HG03571 (cell line): ENCODE measurements around the gene ASIC1.
"Not testable (repeated sequence)": the region's sequence is repeated elsewhere in the genome, so short reads cannot be mapped to it uniquely, and the experiment has no call there.

Experiments
- ATAC-seq: cut with Tn5 transposase; IDR thresholded peaks from one replicate; pipeline ENCODE4 v1.9.1; 2021; ENCODE audit not compliant: unreplicated experiment

ASIC1 gene

DNA sequence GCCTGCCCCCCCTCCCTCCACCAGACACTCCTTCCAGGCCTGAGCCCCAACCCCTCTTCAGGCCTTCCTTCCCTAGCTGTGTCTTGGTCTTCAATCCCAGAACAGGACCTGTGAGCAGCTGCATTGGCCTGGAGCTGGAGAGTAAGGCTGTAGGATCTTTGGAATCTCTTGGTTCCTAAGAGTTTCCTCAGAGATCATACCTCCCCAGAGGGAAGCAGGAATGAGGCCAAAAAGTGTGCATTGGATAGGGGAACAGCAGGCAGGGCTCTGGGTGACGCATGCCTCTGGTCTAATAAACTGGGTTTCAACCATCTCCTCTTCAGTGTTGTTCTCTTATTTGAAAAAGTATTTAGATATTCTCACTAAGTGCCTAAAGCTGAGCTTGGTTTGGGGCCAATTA lies 25.9 kb downstream of the ASIC1 start:
- no peak for ATAC-seq

DNA sequence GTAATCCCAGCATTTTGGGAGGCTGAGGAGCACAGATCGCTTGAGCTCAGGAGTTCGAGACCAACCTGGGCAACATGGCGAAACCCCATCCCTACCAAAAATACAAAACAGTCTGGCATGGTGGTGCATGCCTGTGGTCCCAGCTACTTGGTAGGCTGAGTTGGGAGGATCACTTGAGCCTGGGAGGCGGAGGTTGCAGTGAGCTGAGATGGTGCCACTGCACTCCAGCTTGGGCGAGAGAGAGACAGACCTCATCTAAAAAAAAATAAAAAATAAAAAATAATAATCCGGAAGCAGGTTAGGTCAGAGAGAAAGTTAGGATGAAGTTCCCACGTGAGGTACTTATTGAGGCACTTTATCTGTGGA lies 27.0 kb downstream of the ASIC1 start:
- not testable (repeated sequence) for ATAC-seq

DNA sequence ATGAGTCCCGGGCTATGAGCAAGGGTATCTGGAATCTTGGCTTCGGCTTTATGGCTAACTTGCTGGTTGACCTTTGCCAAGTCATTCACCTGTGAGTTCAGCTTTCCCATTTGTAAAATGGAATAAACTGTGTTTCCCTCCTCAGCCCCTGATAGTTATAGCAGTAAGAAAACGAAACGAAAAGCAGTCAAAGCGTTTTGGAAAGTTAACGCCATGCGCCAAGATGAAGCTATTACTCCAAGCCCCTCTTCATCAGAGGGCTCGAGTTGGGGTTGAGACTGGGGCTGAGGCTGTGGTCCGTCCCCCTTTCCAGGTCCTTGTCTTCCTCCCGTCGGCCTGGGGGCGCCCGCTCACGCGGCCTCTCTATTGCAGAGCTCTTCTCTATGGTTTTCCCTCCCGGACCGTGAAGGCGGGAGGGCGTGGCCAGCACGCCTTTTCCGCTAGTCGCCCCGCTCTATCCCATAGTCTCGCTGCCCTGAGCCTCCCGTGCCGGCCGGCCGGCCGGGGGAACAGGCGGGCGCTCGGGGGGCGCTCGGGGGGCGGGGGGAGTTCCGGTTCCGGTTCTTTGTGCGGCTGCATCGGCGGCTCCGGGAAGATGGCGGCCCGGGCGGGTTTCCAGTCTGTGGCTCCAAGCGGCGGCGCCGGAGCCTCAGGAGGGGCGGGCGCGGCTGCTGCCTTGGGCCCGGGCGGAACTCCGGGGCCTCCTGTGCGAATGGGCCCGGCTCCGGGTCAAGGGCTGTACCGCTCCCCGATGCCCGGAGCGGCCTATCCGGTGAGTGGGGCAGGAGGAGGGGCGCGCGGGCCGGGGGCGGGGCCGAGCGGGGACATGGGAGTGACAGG lies 27.6 kb downstream of the ASIC1 start, which contains the start of gene SMARCD1:
Gene SMARCD1 (plus strand): TSS at position 568 of the 840 bp plus-strand sequence. CDS start 28 bp downstream, at position 596.
- peak; percentile 79 for ATAC-seq

DNA sequence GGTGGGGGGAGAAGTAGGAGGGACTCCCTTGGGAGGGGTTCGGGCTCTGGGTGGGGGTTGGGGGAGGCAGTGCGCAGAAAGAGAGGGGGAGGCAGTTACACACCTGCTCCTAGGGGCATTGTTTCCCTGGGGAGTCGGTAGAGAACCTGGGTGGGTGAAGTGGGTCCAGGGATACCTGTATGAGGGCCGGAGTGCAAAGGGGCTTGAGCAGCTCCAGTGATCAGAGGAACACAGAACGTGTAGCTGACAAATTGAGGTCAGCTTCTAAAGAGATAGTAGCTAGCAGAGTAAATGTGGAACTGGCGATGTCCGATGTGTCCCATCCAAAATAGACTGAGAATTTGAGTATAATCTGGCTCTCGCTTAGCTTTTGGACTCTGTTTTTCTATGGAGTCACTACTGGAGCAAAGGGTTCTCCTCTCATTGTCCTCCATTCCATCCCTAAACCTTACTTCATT lies 28.2 kb downstream of the ASIC1 start:
- ATAC-seq: peak; percentile 19

DNA sequence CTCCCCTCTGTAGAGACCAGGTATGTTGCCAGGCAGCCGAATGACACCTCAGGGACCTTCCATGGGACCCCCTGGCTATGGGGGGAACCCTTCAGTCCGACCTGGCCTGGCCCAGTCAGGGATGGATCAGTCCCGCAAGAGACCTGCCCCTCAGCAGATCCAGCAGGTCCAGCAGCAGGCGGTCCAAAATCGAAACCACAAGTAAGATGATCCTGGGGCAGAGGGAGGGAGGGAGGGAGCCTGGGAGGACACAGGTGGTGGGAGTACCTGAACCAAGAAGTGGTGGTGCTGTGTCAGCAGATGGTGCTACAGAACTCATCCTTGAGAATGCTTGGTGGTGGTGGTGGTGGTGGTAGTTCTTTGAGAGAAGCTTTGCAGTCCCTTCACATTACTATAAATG lies 28.8 kb downstream of the ASIC1 start:
- no peak for ATAC-seq

DNA sequence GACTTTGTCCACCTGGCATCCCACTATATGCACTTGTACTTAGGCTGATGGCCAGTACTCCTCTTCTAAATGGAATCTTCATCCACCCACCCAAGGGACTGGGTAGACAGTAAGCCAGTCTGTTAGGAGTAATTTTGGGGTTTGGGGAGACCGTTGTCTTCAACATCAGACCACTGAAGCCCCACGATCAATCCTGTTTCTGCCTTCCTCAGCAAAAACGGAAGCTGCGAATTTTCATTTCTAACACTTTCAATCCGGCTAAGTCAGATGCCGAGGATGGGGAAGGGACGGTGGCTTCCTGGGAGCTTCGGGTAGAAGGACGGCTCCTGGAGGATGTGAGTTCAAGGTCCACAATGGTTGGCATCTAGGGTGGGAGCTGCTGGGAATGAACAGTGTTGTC lies 29.8 kb downstream of the ASIC1 start:
- no peak for ATAC-seq

DNA sequence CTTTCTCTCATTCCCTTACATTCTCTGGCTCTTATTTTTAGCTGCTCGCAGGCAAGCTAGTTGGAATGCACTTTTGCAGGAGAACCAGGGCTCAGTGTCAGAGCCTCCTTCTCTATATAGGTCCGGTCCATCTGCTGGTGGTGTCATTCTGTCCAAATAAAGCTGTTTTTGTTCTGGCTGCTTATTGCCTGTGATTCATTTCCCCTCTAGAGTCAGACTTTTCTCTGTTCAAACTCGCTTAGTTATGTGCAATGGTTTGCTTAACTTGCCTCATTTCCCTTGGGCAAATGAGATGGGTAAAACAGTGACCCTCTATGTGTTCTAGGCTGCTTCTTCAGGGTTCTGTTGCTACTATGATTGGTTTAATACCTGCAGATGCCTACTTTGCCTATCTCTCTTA lies 30.6 kb downstream of the ASIC1 start:
- ATAC-seq: no peak

DNA sequence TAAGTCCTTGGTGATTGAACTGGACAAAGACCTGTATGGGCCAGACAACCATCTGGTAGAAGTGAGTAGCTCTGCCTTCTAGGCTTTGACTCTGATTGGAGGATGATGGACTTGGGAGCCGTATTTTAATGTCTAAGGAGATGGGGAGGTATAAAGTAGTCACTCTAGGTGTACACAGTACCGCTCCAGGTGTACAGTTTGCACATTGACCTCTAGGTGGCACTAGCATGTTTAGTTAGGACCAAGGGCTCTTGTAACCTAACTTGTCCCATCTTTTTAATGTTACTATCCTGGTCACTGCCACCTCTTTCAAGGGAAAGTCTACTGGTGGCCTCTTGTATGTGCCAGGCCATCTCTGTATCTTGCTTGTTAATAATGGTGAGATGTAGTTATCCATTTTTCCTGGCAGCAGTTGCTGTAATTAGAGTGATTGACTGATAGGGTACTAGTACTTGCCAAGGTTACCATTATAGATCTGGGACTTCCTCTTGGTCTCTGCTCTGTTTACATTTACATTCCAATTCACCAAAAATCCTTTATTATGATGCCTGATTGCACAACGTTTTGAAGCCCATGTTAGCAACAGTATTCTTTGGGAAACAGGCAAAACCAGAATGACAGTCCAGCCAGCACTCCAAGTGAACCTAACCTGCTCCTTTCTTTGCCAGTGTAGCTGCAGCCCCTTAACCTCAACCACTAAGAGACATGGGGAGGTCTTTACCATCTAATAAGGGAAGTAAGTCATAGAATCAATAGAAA lies 31.4 kb downstream of the ASIC1 start:
- ATAC-seq: no peak

DNA sequence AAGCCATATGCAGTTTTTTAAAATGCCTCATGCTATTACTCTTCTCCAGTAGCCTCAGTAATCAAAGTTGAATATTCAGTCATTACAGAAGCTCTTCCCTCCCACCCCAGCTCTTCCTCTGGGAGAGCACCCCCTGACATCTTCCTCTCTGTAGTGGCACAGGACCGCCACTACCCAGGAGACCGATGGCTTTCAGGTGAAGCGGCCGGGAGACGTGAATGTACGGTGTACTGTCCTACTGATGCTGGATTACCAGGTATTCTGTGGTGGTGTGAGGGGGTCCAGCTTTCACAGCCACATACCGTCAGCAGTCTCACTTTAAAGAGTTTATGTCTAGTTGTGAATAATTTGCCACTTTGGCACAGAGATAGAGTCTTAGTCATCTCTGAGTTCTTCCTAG lies 32.3 kb downstream of the ASIC1 start:
- no peak for ATAC-seq

DNA sequence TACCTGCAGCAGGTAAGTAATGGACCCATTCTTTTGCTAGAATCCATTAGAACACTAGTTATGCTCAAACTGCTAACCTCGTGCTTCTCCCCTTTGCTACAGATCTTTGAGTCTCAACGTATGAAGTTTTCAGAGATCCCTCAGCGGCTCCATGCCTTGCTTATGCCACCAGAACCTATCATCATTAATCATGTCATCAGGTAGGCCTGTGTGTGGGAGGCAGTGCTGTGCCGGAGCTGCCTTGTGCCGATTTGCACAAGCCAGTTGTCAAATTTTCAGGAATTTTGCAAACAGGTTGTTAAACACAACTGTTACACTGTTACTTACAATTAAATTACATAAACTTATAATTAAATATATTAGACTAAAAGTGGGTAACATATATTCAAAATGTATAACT lies 33.0 kb downstream of the ASIC1 start:
- ATAC-seq: no peak

DNA sequence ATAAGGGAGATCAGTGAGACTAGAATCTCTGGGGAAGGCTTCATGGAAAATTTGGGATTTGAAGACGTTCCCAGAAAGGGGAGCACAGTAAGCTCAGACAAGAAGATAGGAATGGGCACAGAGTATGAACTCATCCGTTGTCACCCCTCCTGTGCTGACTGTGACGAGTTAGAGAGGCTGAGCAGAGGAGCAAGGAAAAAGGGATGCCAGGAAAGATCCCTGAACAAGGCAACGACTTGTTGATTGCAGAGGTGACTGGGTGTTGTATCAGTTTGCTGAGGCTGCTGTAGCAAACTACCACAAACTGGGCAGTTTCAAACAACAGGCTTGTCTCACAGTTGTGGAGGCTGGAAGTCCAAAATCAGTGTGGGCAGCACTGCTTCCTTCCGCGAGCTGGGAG lies 40.6 kb downstream of the ASIC1 start:
- ATAC-seq: no peak

DNA sequence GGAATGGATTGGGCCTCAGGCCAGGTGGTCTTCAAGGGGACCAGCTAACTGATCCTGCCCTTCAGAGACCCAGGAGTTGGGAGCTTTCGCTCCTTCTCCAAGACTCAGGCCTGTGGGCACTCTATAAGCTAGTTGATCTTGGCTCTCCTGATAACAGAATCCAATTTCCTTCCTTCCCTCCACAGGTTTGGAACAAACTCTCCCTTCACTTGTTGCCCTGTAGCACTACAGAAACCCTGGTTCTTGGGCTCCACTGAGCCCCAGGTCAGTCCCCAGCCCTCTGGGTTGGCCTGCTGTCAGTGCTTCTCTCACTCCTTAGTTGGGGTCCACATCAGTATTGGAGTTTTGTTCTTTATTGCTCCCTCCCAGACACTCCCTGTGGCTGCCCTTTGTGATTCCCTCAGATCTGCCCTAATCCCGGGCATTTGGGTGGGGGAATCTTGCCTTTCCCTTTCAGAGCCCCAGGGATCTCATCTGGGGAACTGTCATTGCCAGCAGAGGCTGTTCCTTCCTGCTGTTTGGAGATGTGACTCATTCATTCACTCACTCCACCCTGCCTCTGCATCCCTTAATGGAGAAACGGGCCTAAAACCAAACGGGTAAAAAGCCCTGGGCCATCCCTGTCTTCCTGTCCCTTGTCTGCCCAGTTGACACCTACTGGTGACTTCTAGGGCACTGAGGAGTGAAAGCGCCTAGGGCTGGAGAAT lies 42.1 kb downstream of the ASIC1 start:
- ATAC-seq: no peak

DNA sequence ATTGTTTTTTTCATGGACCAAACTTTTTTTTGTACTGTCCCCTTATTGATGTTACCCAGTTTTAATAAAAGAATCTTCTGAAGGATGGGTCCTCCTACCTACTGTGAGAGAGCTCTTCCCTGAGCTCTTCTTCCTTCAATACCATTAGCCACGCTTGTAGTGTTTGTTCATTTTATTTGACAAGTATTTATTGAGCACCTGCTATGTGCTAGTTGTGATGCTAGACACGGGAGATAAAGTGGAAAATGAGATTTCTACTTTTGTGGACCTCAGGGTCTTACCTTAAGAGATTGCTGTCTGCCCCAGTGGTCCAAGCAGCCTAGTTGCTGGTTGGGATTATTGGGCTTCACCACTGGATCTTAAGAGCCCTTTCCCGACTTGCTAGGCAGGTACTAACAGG lies 43.2 kb downstream of the ASIC1 start:
- ATAC-seq: no peak

DNA sequence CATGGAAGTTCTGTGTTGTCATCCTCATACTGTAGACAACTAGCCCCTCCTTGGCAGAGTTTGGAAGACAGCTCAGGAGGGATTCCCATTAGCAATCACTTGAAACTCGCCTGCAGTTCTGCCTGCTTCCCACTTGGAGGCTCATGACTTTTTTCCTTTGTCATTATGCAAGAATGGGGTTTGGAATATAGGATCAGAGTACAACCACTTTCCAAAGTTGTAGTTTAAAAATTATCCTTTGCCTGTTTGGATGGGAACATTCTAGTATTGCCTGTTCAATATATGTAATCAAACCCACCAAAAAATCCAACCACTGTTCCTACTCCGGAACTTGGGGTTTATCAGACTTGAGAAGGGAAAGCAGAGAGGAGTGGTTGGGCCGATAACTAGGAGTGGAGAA lies 44.3 kb downstream of the ASIC1 start:
- ATAC-seq: no peak

DNA sequence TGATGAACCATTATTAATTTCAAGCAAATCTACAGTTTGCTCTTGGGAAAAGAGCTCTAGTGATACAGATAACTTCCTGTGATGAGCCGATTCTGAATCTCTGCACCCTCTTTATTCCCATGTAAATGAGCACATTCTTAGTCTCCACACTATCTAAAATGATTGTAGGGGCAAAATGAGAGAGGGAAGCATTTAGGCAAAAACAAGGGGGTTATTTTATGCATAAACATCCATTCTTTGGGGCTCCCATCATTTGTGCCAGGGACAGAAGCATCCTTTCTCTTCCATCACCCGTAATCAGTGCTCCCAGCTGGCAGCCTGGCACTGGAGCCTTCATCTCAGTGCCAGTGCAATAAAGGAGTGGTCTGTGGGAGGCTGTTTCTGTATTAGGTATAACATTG lies 44.7 kb downstream of the ASIC1 start:
- ATAC-seq: no peak

DNA sequence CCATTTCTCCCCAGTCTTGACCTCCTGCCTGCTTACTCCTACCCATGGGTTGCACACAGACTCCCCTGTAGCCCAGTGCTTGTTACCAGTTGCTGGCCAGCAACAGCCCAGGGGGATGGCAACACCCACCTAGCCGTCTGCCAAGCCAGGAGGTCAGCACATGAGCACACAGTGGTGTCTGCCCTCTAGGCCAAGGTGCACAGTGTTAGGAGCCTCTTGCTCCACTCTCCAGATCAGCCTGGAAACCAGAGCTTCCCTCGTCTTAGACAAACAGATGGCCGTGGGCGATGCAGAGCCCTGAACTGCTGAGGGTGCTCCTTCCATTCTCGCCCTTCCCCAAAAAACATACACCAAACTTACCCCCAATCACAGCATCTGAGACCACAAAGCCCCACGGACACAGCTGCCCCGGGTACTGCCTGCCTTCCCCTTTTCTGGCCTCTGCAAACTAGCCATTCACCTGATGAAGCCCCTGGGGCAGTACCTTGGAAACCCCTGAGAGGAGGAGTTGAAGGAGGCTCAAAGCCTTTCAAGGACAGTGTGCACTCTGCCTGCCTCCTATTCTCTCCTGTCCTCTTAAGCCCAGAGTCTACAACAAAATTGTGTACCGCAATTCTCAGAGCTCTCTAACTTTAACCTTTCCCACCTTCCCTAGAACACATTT lies 45.4 kb downstream of the ASIC1 start:
- ATAC-seq: no peak

DNA sequence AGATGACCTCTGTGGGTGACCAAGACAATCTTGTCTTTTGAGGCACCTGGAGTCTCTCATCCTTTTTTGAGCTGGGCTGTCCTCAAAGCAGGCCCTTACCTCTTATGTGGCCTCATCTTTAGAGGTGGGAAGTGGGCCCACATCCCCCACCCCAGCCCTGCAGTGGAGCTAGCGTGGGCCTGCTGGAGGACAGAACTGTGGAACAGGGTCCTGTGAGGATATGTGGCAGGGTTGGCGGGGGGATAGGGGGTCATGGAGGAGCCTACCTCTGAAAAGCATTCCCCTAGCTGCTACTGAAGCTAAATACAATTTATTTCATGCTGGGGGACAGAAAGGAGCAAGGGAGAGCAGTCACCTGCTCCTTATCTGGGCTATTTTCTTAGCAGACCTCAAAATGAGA lies 46.0 kb downstream of the ASIC1 start:
- ATAC-seq: no peak

DNA sequence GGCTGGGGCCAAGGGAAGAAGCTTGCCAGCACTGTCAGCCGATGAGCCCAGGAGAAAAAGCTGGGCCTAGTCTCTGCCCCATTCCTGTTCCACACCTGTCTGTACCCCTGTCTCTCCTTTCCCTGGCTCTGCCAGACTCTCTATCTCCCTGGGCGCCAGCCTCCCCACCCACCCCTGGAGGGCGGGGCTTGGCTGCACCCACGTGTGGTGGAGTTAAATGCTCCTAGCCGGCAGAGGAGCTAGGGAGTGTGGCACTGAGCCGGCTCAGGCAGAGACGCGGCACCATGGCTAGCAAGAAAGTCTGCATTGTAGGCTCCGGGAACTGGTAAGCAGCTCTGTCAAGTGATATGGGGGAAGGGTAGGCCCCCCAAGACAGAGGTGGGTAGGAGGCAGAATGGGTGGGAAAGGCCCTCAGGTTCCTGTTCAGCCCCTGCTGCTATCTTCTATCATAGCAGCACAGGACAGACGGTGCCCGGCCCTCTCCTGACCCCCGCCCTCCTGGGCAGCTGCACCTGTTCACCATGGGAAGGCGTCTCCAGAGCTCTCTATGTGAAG lies 46.4 kb downstream of the ASIC1 start, which contains the start of gene GPD1:
Gene GPD1 (plus strand): TSS at position 242 of the 555 bp plus-strand sequence. CDS start 43 bp downstream, at position 285.
- no peak for ATAC-seq

DNA sequence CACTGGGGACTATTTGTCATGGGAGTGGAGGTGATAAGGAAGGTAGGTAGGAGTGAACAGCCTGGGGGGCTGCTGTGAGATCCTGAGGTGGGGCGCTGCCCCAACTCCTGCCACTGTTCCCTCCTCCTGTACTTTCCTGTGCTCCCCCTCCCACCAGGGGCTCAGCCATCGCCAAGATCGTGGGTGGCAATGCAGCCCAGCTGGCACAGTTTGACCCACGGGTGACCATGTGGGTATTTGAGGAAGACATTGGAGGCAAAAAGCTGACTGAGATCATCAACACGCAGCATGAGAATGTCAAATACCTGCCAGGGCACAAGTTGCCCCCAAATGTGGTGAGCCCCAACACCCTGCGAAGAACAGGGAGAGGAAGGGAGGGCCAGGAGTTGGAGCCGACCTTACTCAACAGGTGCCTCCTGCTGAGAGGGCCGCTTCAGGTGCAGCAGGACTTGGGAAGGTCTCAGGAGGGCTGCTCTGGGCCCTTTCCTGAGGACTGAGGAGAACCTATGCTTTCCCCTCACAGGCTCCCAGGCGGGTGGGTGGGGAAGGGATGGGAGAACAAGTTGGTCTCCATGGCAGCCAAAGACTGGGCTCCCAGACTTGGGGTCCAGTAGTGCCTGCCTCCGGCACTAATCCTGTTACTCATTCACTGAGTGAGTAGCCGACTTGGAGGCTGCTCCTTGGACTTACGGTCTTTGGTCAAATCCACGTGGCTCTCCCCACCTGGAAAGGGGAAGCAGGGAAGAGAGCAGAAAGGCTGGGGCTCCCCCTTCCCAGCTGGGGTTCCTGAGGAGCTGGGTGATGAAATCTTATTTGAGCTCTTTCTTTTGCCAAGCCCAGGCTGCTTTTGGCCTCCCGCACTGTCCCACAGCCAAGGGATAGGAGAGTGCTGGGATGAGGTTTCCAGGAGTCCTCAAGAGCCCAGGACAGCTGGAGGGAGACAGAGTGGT lies 47.3 kb downstream of the ASIC1 start:
- no peak for ATAC-seq
